Glomerular visceral epithelial cell (primary cell): ENCODE results near the gene RIN3.

Experiments
- DNase-seq: peaks from one replicate; pipeline ENCODE4 v3.0.0-alpha.2; 2016; ENCODE audit errors: extremely low spot score

RIN3 gene

DNA sequence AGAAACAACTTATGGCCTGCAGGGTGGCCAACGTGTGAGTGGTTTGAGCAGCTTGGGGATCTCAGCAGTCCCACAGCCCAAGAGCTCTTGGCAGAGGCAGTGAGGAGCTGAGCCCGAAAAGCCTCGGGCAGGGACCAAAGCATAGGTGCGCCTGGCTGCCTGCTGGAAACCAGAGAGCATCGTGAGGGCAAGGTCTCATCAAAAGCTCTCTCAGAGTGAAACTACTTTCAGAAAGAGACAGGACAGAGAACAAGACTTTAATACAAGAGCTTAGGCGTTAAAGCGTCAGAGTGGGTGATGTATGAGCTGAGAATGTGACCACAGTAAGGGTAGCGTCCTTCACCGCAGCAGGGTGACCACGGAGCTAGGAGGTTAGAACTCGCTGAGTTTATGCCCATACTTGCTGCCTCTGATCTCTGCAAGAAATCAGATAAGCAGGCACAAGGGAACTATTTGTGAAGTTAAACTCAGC lies 204.0 kb downstream of the RIN3 start:
- DNase-seq: no peak

- DNase-seq: no peak
These were observed 205.1 kb downstream of the RIN3 start for GRCh38 chr14:92718664-92719063.

DNA sequence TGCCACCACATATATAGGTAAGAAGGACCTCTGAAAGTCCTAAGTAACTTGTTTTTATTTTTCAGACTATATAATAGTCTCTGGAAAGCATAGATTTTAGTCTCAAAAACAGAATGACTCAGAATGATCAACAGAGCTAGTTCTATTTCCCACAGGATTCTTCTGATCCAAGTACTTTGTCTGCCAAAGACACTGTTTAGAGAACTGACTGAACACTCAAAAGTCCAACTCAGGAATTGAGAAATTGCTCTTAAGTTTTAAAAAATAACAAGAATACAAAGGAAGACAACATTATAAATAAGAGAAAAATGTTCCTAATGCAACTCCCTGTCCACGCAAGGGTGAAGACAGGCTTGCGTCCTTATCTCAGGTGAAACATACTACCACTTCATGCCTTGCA lies 205.8 kb downstream of the RIN3 start:
- DNase-seq: no peak

GRCh38 chr14:92719890-92720323 lies 206.3 kb downstream of the RIN3 start:
- DNase-seq: no peak

DNA sequence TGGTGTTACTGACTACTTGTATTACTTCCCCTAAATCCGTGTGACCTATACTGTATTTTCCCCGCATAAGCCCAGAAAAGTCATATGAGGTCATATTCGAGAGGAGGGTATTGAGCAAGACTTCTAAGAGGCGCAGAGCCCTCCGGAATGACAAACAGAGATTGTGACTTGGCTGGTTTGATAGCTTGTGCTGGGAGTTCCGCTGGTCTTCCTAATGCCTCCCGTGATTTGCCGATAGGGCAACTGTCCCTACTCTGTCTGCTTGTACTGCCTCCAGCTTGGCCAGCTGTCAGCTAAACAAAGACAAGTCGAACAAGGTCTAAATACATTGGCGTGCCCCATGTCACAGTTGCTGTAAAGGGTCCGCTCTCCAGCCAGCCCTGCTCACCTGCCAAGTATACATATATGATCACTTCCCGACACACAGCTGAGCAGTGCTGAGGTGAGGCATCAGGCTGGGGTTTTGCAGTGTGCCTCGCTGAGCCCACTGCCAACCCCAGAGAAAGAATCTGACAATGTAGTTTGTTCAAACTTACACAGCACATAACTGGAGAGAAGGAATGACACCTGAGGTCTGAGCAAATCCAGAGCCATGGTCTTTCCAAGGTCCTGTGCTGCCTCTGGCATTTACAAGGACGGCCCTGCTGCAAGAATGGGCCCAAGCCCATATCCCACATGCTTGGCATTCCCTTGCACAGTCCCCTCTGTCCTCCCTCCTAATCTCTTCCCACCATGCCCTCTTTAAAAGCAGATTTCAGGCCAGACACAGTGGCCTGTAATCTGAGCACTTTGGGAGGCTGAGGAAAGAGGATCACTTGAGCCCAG lies 211.1 kb downstream of the RIN3 start:
- DNase-seq: no peak

DNA sequence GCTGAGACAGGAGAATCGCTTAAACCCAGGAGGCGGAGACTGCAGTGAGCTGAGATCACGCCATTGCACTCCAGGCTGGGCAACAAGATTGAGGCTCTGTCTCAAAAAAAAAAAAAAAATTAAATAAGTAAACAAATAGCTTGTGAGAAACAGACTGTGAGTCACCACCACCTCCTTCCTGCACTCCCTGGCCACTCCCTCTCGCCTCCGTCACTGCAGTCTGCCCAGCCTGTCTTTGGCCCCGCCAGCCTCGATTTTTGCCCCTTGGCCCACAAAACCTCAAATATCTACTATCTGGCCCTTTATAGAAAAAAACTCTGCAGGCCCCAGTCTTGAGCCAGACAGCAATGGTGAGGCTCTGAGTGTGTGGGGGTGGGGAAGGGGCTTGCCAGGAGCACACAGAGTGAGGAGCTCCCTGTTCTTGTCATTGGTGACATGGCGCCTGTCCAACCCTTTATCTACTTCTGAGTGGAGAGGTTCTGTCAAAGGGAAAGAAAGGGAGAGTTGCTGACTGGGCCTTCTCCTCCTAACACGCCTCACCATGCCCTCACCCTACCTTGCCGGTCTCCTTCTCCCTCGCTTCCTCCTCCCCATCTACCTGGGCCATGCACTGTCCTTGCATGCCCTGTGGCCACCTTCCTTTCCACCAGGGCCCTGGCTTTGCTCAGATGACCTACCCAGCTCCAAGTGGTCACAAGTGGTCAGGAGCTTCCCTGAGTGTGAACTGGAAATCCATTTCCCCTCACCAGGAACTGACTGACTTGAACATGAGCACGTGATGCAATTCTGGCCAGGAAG lies 212.8 kb downstream of the RIN3 start:
- DNase-seq: peak; percentile 66

DNA sequence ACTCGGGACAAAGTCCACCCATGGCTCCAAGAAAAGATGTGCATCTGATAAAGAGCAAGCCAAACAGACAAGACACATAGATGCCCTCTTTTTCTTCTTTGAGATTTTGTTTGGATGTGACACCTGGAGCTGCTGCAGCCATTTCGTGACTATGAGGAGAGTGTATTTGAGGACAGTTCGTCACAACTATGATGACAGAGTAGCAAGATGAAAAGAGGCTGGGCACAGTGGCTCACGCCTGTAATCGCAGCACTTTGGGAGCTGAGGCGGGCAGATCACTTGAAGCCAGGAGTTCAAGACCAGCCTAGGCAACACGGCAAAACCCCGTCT lies 213.3 kb downstream of the RIN3 start:
- no peak for DNase-seq

DNA sequence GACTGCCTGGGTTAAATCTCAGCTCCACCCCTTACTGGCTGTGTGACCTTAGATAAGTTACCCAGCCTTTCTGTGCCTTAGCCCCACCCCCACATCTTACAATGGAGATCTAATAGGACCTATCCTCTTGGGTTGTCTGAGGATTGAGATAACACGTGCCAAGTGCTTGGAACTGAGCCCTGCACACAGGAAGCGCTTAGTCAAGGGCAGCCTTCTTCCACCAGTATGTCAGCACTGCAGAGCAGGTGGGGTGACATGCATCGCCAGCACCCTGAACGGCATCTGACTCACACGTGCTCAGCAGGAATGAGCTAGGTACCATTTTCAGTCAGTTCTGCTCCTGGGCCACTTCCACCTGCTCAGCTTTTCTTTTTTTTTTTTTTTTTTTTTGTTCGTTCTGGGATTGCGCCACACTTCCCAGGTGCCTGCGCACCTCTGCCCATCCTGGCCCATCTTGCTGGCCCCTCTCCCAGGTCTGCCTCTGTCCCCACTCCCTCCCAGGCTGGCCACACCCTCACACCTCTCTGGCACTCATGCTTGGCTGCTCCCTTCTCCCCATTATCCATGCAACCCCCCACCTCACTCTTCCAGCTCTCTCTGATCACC lies 215.3 kb downstream of the RIN3 start:
- DNase-seq: peak; percentile 91

GRCh38 chr14:92729634-92730358 lies 216.2 kb downstream of the RIN3 start:
- peak; percentile 91 for DNase-seq

- no peak for DNase-seq
These were observed 218.1 kb downstream of the RIN3 start for GRCh38 chr14:92731622-92732115.

- no peak for DNase-seq
These were observed 219.4 kb downstream of the RIN3 start for GRCh38 chr14:92733007-92733406.

DNA sequence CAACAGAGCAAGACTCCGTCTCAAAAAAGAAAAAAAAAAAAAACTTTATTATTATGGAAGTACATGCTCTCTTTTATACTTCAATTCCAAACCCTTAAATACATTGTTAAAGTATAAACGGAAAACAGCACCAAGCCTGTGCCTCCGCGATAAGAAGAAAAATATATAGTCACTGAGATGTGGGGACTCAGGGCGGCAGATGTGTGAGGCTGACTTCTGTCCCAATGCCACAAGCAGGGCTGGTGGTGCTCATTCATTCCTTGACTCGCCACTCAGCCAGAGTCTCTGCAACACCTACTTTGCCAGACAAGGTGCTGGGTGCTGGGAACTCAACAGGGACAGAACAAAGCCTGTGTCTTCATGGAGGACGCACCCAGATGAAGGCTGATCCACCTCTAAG lies 221.0 kb downstream of the RIN3 start:
- DNase-seq: no peak

- DNase-seq: no peak
These were observed 221.8 kb downstream of the RIN3 start for GRCh38 chr14:92735344-92735743.

- DNase-seq: no peak
These were observed 223.6 kb downstream of the RIN3 start for GRCh38 chr14:92737206-92737605.

DNA sequence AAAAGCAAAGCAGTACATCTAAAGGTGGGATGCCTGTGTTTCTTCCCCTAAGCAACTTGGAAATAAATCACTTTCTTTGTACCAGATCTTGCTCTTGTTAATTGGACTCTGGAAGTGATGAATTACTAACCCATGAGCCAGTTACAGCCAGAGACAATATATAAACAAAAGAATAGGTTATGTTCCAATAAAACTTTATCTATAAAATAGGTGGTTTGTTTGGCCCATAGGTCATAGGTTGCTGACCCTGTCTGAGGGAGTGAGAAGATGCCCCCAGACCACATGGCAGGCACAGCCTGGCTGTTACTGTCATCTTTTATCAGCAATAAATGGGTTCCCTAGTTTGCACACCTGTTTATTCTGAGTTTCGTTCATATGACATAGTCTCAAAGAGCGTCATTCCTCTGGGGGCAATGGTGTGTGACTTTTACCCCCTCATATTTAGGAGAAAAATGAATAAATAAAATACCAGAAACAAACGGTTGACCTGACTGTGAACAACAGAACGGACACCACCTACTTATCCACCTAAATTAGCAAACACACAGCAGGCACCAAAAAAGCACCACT lies 224.1 kb downstream of the RIN3 start:
- no peak for DNase-seq
